ENCODE measurements around the gene DNAH11. TPM values are rescaled to one million over a fixed set of nuclear protein-coding genes. Genes with fewer than 3 reads are reported as not detected.
"Not testable (repeated sequence)": the region's sequence is repeated elsewhere in the genome, so short reads cannot be mapped to it uniquely, and the experiment has no call there.

The DNAH11 gene
- total and polyA plus RNA-seq, 8 donors = 0.46 to 3.8 (median 1.1) TPM

- no peak overlapping the region for H3K4me3 ChIP-seq
- H3K27me3 ChIP-seq = no peaks in the 10 kb centered on the region
- no peaks in the 10 kb centered on the region for H3K36me3 ChIP-seq
- no peaks in the 10 kb centered on the region for H3K9me3 ChIP-seq
- ATAC-seq (no peak), FAIRE-seq (no peak), DNase-seq (no peak)
- no peaks in the 10 kb centered on the region for H3K4me1 ChIP-seq
- TF ChIP-seq CTCF (IDR thresholded peaks at IDR 0.05) = no peak
- intact Hi-C loops (cut with DNase I) = no loop called here
- WGBS, 2 donors = 85 to 89% methylated on average over 2 of the region's 2 CpGs
- H3K27ac ChIP-seq = no peak overlapping the region
Measured at GRCh38 chr7:21730399-21730798, 187.6 kb downstream of the DNAH11 start.

- DNase-seq (no peak), FAIRE-seq (no peak), ATAC-seq (no peak)
- Histone ChIP-seq H3K27me3 (no peaks in the 10 kb centered on the region), H3K4me1 (no peaks in the 10 kb centered on the region), H3K9me3 (no peaks in the 10 kb centered on the region), H3K27ac (no peak overlapping the region), H3K36me3 (no peaks in the 10 kb centered on the region), H3K4me3 (no peak overlapping the region)
- WGBS, 2 donors = 59 to 80% methylated on average over 3 of the region's 3 CpGs
- intact Hi-C loops (cut with DNase I) = no loop called here
- no peak for TF ChIP-seq CTCF (IDR thresholded peaks at IDR 0.05)
Measured at GRCh38 chr7:21731977-21732376, 189.1 kb downstream of the DNAH11 start.

GRCh38 chr7:21732956-21733355, 190.1 kb downstream of the DNAH11 start:
- WGBS, 2 donors = 72 to 79% methylated on average over 6 of the region's 6 CpGs
- FAIRE-seq; H3K9me3 ChIP-seq; H3K4me3 ChIP-seq; H3K27me3 ChIP-seq; intact Hi-C loops (cut with DNase I); DNase-seq; H3K4me1 ChIP-seq; ATAC-seq; H3K27ac ChIP-seq; H3K36me3 ChIP-seq: not testable (repeated sequence)

- Histone ChIP-seq H3K4me1 (no peaks in the 10 kb centered on the region), H3K27me3 (no peaks in the 10 kb centered on the region), H3K9me3 (no peaks in the 10 kb centered on the region), H3K36me3 (no peaks in the 10 kb centered on the region), H3K4me3 (no peak overlapping the region), H3K27ac (no peak overlapping the region)
- ATAC-seq (no peak), FAIRE-seq (no peak), DNase-seq (no peak)
- WGBS, 2 donors = 52 to 67% methylated on average over 5 of the region's 5 CpGs
- no peak for TF ChIP-seq CTCF (IDR thresholded peaks at IDR 0.05)
- intact Hi-C loops (cut with DNase I) = no loop called here
Measured at GRCh38 chr7:21733837-21734236, 191.0 kb downstream of the DNAH11 start.

- DNase-seq (no peak), FAIRE-seq (no peak), ATAC-seq (no peak)
- no peak overlapping the region for H3K27ac ChIP-seq
- WGBS, 2 donors = 36 to 62% methylated on average over 6 of the region's 6 CpGs
- no peak for TF ChIP-seq CTCF (IDR thresholded peaks at IDR 0.05)
- intact Hi-C loops (cut with DNase I) = no loop called here
- no peak overlapping the region for H3K4me3 ChIP-seq
- no peaks in the 10 kb centered on the region for H3K4me1 ChIP-seq
- no peaks in the 10 kb centered on the region for H3K27me3 ChIP-seq
- H3K9me3 ChIP-seq = no peaks in the 10 kb centered on the region
- H3K36me3 ChIP-seq = no peaks in the 10 kb centered on the region
Measured at GRCh38 chr7:21743493-21743892, 200.7 kb downstream of the DNAH11 start.

GRCh38 chr7:21746949-21747348, 204.1 kb downstream of the DNAH11 start:
- WGBS, 2 donors = 89 to 96% methylated on average over 1 of the region's 1 CpG
- TF ChIP-seq CTCF (IDR thresholded peaks at IDR 0.05) = no peak

More at GRCh38 chr7:21746949-21747348, 204.1 kb downstream of the DNAH11 start:
- Histone ChIP-seq H3K9me3 (no peaks in the 10 kb centered on the region), H3K27me3 (no peaks in the 10 kb centered on the region), H3K36me3 (no peaks in the 10 kb centered on the region), H3K4me1 (no peaks in the 10 kb centered on the region), H3K27ac (no peak overlapping the region), H3K4me3 (no peak overlapping the region)
- intact Hi-C loops (cut with DNase I) = no loop called here
- no peak for ATAC-seq
- DNase-seq = no peak
- FAIRE-seq = no peak

Data from pancreas (tissue), 10 donors.